IMR-90 (cell line): Measurements from ENCODE around the gene PRAME. TPM values are rescaled to one million over a fixed set of nuclear protein-coding genes. Genes with fewer than 3 reads are reported as not detected.

Experiments
- ATAC-seq: fragments of 200-7000 bp; cut with Tn5 transposase; 2 replicates; pipeline ENCODE4 v1.9.1; 2020; ENCODE audit warnings: low read depth, mild to moderate bottlenecking, moderate library complexity
- BruUV-seq: library from RNA; stranded (reverse); fragments of 400-500 nt; replicated peaks from 2 replicates; lab custom pipeline; 2021; lab: Mats Ljungman, UMichigan
- CTCF ChIA-PET: fragments of 300-600 bp; formaldehyde crosslinking; extraction: SDS; loops from one replicate; lab custom pipeline; 2021; ENCODE audit warnings: antibody characterized with exemption; lab: Yijun Ruan, JAX
- POLR2A ChIA-PET: fragments of 300-600 bp; sonication (Branson Sonifier 250); formaldehyde crosslinking; loops from one replicate; lab custom pipeline; 2022; ENCODE audit warnings: antibody characterized with exemption; ENCODE audit not compliant: unreplicated experiment; lab: Charles Lee
- DNase-seq: peaks from one replicate; pipeline ENCODE4 v3.0.0; 2013
- H2AFZ ChIP-seq: replicated peaks from 2 replicates; pipeline ENCODE3; 2013; ENCODE audit warnings: low read length, mild to moderate bottlenecking; ENCODE audit not compliant: poor library complexity
- H2AK5ac ChIP-seq: 2 replicates; pipeline ENCODE4 v1.6.1; 2013; ENCODE audit warnings: low read depth, low read length, inconsistent platforms
- H2AK9ac ChIP-seq: replicated peaks from 2 replicates; pipeline ENCODE3; 2013; ENCODE audit warnings: mild to moderate bottlenecking, low read depth, low read length, moderate library complexity; ENCODE audit not compliant: poor library complexity
- H2BK120ac ChIP-seq: 2 replicates; pipeline ENCODE4 v1.6.1; 2013; ENCODE audit warnings: low read depth, low read length, inconsistent platforms
- H2BK15ac ChIP-seq: 3 replicates; pipeline ENCODE4 v1.6.1; 2013; ENCODE audit warnings: low read depth, low read length, inconsistent platforms
- H2BK20ac ChIP-seq: 2 replicates; pipeline ENCODE4 v1.6.1; 2013; ENCODE audit warnings: low read depth, mild to moderate bottlenecking, inconsistent platforms, low read length, moderate library complexity
- H2BK5ac ChIP-seq: 2 replicates; pipeline ENCODE4 v1.6.1; 2013; ENCODE audit warnings: mild to moderate bottlenecking, low read depth, low read length, inconsistent platforms; ENCODE audit not compliant: poor library complexity, severe bottlenecking
- H3K14ac ChIP-seq: replicated peaks from 2 replicates; pipeline ENCODE4 v1.6.1; 2013; ENCODE audit warnings: low read depth, low read length, inconsistent platforms
- H3K18ac ChIP-seq: 2 replicates; pipeline ENCODE4 v1.6.1; 2013; ENCODE audit warnings: low read depth, low read length, control low read depth
- H3K23ac ChIP-seq: 2 replicates; pipeline ENCODE4 v1.6.1; 2013; ENCODE audit warnings: low read depth, low read length, inconsistent platforms
- H3K27ac ChIP-seq: 2 replicates; pipeline ENCODE4 v1.5.1; 2013; ENCODE audit warnings: mild to moderate bottlenecking, control low read depth, low read length; ENCODE audit not compliant: insufficient read depth
- H3K27me3 ChIP-seq: 2 replicates; pipeline ENCODE4 v1.6.1; 2013; ENCODE audit warnings: low read length; ENCODE audit not compliant: control insufficient read depth, insufficient read depth
- H3K36me3 ChIP-seq: 2 replicates; pipeline ENCODE4 v1.6.1; 2013; ENCODE audit warnings: low read length, mixed read lengths; ENCODE audit not compliant: control insufficient read depth, insufficient read depth
- H3K4ac ChIP-seq: 2 replicates; pipeline ENCODE4 v1.6.1; 2013; ENCODE audit warnings: low read depth, low read length, inconsistent platforms
- H3K4me1 ChIP-seq: 2 replicates; pipeline ENCODE4 v1.6.1; 2013; ENCODE audit warnings: low read length, mixed read lengths; ENCODE audit not compliant: control insufficient read depth, insufficient read depth
- H3K4me2 ChIP-seq: 2 replicates; pipeline ENCODE4 v1.6.1; 2013; ENCODE audit warnings: low read depth, mild to moderate bottlenecking, control low read depth, low read length, moderate library complexity
- H3K4me3 ChIP-seq: 2 replicates; pipeline ENCODE4 v1.5.1; 2013; ENCODE audit warnings: low read depth, mild to moderate bottlenecking, control low read depth, low read length, moderate library complexity; ENCODE audit not compliant: insufficient read depth
- H3K56ac ChIP-seq: 2 replicates; pipeline ENCODE4 v1.6.1; 2013; ENCODE audit warnings: low read length, inconsistent platforms; ENCODE audit not compliant: insufficient read depth; ENCODE audit errors: extremely low read depth
- H3K79me1 ChIP-seq, 2 experiments: 2 replicates each; pipeline ENCODE4 v1.6.1; 2013; ENCODE audit warnings: low read length in 2 of 2, inconsistent platforms in 1 of 2, low read depth in 1 of 2
- H3K9ac ChIP-seq: 2 replicates; pipeline ENCODE4 v1.6.1; 2013; ENCODE audit warnings: low read depth, low read length, control low read depth
- H3K9me1 ChIP-seq: 2 replicates; pipeline ENCODE4 v1.6.1; 2013; ENCODE audit warnings: low read length, inconsistent platforms; ENCODE audit not compliant: insufficient read depth
- H3K9me3 ChIP-seq: 2 replicates; pipeline ENCODE4 v1.6.1; 2013; ENCODE audit warnings: low read length; ENCODE audit not compliant: control insufficient read depth, insufficient read depth
- H4K20me1 ChIP-seq: 2 replicates; pipeline ENCODE4 v1.6.1; 2013; ENCODE audit warnings: low read length, inconsistent platforms; ENCODE audit not compliant: insufficient read depth
- H4K5ac ChIP-seq: 2 replicates; pipeline ENCODE4 v1.6.1; 2013; ENCODE audit warnings: mild to moderate bottlenecking, low read depth, low read length, control low read depth
- H4K8ac ChIP-seq, 2 experiments: 2 replicates each; pipeline ENCODE4 v1.6.1; 2013; ENCODE audit warnings: low read depth in 2 of 2, low read length in 2 of 2, control low read depth in 1 of 2, inconsistent platforms in 1 of 2
- H4K91ac ChIP-seq: 2 replicates; pipeline ENCODE4 v1.6.1; 2013; ENCODE audit warnings: low read depth, low read length, inconsistent platforms; ENCODE audit not compliant: insufficient read depth
- BHLHE40 ChIP-seq: fragments of 150-350 bp; IDR thresholded peaks from 2 replicates; pipeline ENCODE4 v1.6.1; 2016; ENCODE audit warnings: mild to moderate bottlenecking, low read depth, low read length
- CEBPB ChIP-seq: IDR thresholded peaks from 2 replicates; pipeline ENCODE4 v1.6.1; 2012; ENCODE audit warnings: low read depth, low read length, improper control_type of control experiment
- CHD1 ChIP-seq: IDR thresholded peaks from 2 replicates; pipeline ENCODE4 v1.6.1; 2012; ENCODE audit warnings: low read depth, low read length, improper control_type of control experiment
- ELK1 ChIP-seq: fragments of 150-350 bp; IDR thresholded peaks from 2 replicates; pipeline ENCODE4 v1.6.1; 2016; ENCODE audit warnings: low read depth, mild to moderate bottlenecking, low read length, moderate library complexity, borderline replicate concordance
- FOS ChIP-seq: fragments of 150-350 bp; IDR thresholded peaks from 2 replicates; pipeline ENCODE4 v1.6.1; 2016; ENCODE audit warnings: low read depth, low read length
- MAFK ChIP-seq: IDR thresholded peaks from 2 replicates; pipeline ENCODE4 v1.6.1; 2012; ENCODE audit warnings: low read depth, low read length, improper control_type of control experiment
- MAZ ChIP-seq: IDR thresholded peaks from 2 replicates; pipeline ENCODE4 v1.6.1; 2012; ENCODE audit warnings: low read depth, mild to moderate bottlenecking, low read length, improper control_type of control experiment, moderate library complexity, borderline replicate concordance
- MXI1 ChIP-seq: IDR thresholded peaks from 2 replicates; pipeline ENCODE4 v1.6.1; 2012; ENCODE audit warnings: low read depth, mild to moderate bottlenecking, low read length, moderate library complexity, borderline replicate concordance
- NFE2L2 ChIP-seq: fragments of 150-350 bp; IDR thresholded peaks from 2 replicates; pipeline ENCODE4 v1.6.1; 2016; ENCODE audit warnings: low read depth, mild to moderate bottlenecking, low read length
- POLR2A ChIP-seq: IDR thresholded peaks from 2 replicates; pipeline ENCODE4 v1.6.1; 2012; ENCODE audit warnings: mild to moderate bottlenecking, low read depth, low read length
- RAD21 ChIP-seq: IDR thresholded peaks from 2 replicates; pipeline ENCODE4 v1.6.1; 2012; ENCODE audit warnings: low read length, improper control_type of control experiment
- RCOR1 ChIP-seq: IDR thresholded peaks from 2 replicates; pipeline ENCODE4 v1.6.1; 2012; ENCODE audit warnings: mild to moderate bottlenecking, low read length, improper control_type of control experiment; ENCODE audit not compliant: insufficient replicate concordance
- RFX5 ChIP-seq: IDR thresholded peaks from 2 replicates; pipeline ENCODE4 v1.8.0; 2012; ENCODE audit warnings: low read depth, mild to moderate bottlenecking, low read length, moderate library complexity
- SMC3 ChIP-seq: fragments of 150-350 bp; IDR thresholded peaks from 2 replicates; pipeline ENCODE4 v1.6.1; 2016; ENCODE audit warnings: low read depth, mild to moderate bottlenecking, antibody characterized with exemption, low read length, moderate library complexity
- WGBS, 2 experiments: methylation state at CpG; one replicate each; pipeline versions ENCODE4 v1.1.5 to v1.1.7; 2013; ENCODE audit warnings: missing lambda C conversion rate in 2 of 2; ENCODE audit not compliant: insufficient read length in 1 of 2; ENCODE audit errors: extremely low coverage in 2 of 2; 5-methylcytosine and 5-hydroxymethylcytosine counted together
- dilution Hi-C: fragments of 300-500 bp; cut with HindIII; formaldehyde crosslinking; loops from one replicate; pipeline ENCODE4 v1.14.3; 2018; ENCODE audit warnings: low sequenced_read_pairs; ENCODE audit not compliant: unreplicated experiment
- in situ Hi-C: fragments of 300-500 bp; cut with MboI; formaldehyde crosslinking; loops from 3 replicates; pipeline ENCODE4 v1.14.3; 2019; ENCODE audit warnings: low sequenced_read_pairs, inconsistent platforms, mixed read lengths
- intact Hi-C: fragments of 100-400 bp; cut with micrococcal nuclease; formaldehyde crosslinking; loops from 2 replicates; pipeline ENCODE4 v1.10.0; 2022
- polyA plus RNA-seq, 3 experiments: library from polyadenylated mRNA; depleted of rRNA; stranded (reverse); fragments of >200 nt; gene quantifications; 2 replicates each; pipeline ENCODE4 v1.2.3, GENCODE V29; 2012; ENCODE audit warnings: low replicate concordance in 1 of 3
- total RNA-seq: library from RNA; depleted of rRNA; stranded (reverse); fragments of >200 nt; gene quantifications from 2 replicates; pipeline ENCODE4 v1.2.3, GENCODE V29; 2012
- TF ChIP-seq, protein P1 (sequence below): fragments of 150-350 bp; IDR thresholded peaks from 2 replicates; pipeline ENCODE4 v1.6.1; 2017; ENCODE audit warnings: mild to moderate bottlenecking, antibody characterized with exemption, low read length, low read depth
- TF ChIP-seq, protein P2 (sequence below): conservative IDR thresholded peaks from 2 replicates; pipeline ENCODE4 v1.5.1; 2012; ENCODE audit warnings: mild to moderate bottlenecking, low read depth, low read length, improper control_type of control experiment

PRAME gene
- total and polyA plus RNA-seq, 2 of the 4 experiments (the other 2 are of a cell fraction), result not detected

DNA sequence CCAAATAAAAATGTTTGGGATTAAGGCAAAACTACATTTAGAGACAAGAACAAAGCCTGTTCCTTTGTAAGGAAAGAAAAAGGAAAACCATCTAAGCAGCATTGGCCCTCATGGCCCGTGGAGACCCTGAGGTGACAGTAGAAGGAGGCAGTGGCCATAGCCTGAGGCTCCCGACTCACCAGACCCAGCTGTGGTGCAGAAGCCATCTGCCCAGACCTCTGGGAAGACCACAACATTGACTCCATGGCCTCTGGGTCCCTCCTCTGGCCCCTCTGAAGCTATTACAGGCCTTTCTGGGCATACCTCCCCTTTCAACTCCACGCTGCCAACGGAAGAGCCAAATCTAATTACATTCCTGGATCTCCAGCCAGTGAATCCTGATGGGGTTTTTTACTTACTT, 6.4 kb downstream of the PRAME start:
- Histone ChIP-seq H2BK120ac (no peak overlapping the region), H3K23ac (no peak overlapping the region), H3K27me3 (peaks cover 14% of the 10 kb centered on the region), H2BK20ac (no peak overlapping the region), H3K4me2 (no peak overlapping the region), H2AK5ac (no peak overlapping the region), H2AFZ (no peak overlapping the region), H2BK5ac (no peak overlapping the region), H3K14ac (no peak overlapping the region), H3K9ac (no peak overlapping the region), H3K9me1 (no peaks in the 10 kb centered on the region), H4K20me1 (no peaks in the 10 kb centered on the region), H3K4me1 (no peaks in the 10 kb centered on the region), H3K36me3 (no peaks in the 10 kb centered on the region), H4K91ac (no peak overlapping the region), H3K4ac (no peak overlapping the region), H3K4me3 (no peak overlapping the region), H3K79me1 (no peaks in the 10 kb centered on the region), H4K8ac (no peak overlapping the region), H2AK9ac (no peak overlapping the region), H3K9me3 (no peaks in the 10 kb centered on the region), H4K5ac (no peak overlapping the region), H3K27ac (no peak overlapping the region), H3K18ac (no peak overlapping the region), H3K56ac (no peak overlapping the region), H2BK15ac (no peak overlapping the region)
- DNase-seq, result no peak
- intact Hi-C loops, result no loop called here
- dilution Hi-C loops, result no loop called here
- no TSS peak for BruUV-seq
- ChIA-PET CTCF (no interaction called here), POLR2A (no interaction called here)
- TF ChIP-seq ELK1 (no peak), POLR2A (no peak), RAD21 (no peak), FOS (no peak), MAFK (no peak), BHLHE40 (no peak), CHD1 (no peak), MAZ (no peak), RFX5 (no peak), MXI1 (no peak), CEBPB (no peak), RCOR1 (no peak), NFE2L2 (no peak), SMC3 (no peak)
- TF ChIP-seq, protein P1, sequence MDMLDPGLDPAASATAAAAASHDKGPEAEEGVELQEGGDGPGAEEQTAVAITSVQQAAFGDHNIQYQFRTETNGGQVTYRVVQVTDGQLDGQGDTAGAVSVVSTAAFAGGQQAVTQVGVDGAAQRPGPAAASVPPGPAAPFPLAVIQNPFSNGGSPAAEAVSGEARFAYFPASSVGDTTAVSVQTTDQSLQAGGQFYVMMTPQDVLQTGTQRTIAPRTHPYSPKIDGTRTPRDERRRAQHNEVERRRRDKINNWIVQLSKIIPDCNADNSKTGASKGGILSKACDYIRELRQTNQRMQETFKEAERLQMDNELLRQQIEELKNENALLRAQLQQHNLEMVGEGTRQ, result no peak
- TF ChIP-seq, protein P2, sequence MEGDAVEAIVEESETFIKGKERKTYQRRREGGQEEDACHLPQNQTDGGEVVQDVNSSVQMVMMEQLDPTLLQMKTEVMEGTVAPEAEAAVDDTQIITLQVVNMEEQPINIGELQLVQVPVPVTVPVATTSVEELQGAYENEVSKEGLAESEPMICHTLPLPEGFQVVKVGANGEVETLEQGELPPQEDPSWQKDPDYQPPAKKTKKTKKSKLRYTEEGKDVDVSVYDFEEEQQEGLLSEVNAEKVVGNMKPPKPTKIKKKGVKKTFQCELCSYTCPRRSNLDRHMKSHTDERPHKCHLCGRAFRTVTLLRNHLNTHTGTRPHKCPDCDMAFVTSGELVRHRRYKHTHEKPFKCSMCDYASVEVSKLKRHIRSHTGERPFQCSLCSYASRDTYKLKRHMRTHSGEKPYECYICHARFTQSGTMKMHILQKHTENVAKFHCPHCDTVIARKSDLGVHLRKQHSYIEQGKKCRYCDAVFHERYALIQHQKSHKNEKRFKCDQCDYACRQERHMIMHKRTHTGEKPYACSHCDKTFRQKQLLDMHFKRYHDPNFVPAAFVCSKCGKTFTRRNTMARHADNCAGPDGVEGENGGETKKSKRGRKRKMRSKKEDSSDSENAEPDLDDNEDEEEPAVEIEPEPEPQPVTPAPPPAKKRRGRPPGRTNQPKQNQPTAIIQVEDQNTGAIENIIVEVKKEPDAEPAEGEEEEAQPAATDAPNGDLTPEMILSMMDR, result no peak
- in situ Hi-C loops, result no loop called here
- WGBS, 2 experiments, result 25% methylated on average over 2 of the region's 4 CpGs; no CpG with 5 or more reads in 1 of the 2 experiments
- ATAC-seq, result no peak
